C1 segment of cervical spinal cord (tissue), 14 donors: ENCODE data around the gene DNAI1.
"Not testable (repeated sequence)": the region's sequence is repeated elsewhere in the genome, so short reads cannot be mapped to it uniquely, and the experiment has no call there.

Source experiments
- DNase-seq, 14 donors: peaks; one replicate each; lab custom pipeline; 2025; lab: John Stamatoyannopoulos, UW

Gene DNAI1

GRCh38 chr9:34458013-34458958 is at the start of gene DNAI1, which contains the start of gene FAM219A:
Gene DNAI1 (plus strand): TSS chr9:34458805. CDS start chr9:34459006, 201 bp downstream.
Gene FAM219A (minus strand): TSS chr9:34458570. CDS start chr9:34458263, 307 bp downstream.
- peak; percentile 75 to 99 (median 98) for DNase-seq

- no peak for DNase-seq
These were observed 49.5 kb upstream of the DNAI1 start for GRCh38 chr9:34409154-34409553.

GRCh38 chr9:34412336-34412735 is 46.3 kb upstream of the DNAI1 start:
- DNase-seq = no peak

- peak in 6 of 14 donors; percentile 9 to 21 (median 11) for DNase-seq
These were observed 45.3 kb upstream of the DNAI1 start for GRCh38 chr9:34413231-34413852.

- DNase-seq = peak in 1 of 14 donors; percentile 52
These were observed 40.9 kb upstream of the DNAI1 start for GRCh38 chr9:34417734-34418133.

GRCh38 chr9:34419716-34420504 is 38.7 kb upstream of the DNAI1 start:
- no peak for DNase-seq

- no peak for DNase-seq
These were observed 32.1 kb upstream of the DNAI1 start for GRCh38 chr9:34426347-34427074.

GRCh38 chr9:34428325-34428958 is 30.2 kb upstream of the DNAI1 start:
- DNase-seq = no peak

- peak in 10 of 14 donors; percentile 5 to 96 (median 20) for DNase-seq
These were observed 27.7 kb upstream of the DNAI1 start for GRCh38 chr9:34430843-34431437.

- DNase-seq = peak in 1 of 14 donors; percentile 31
These were observed 26.9 kb upstream of the DNAI1 start for GRCh38 chr9:34431667-34432066.

GRCh38 chr9:34437006-34437925 is 21.3 kb upstream of the DNAI1 start:
- peak in 2 of 14 donors; percentile 9 to 54 for DNase-seq

- not testable (repeated sequence) for DNase-seq
These were observed 20.7 kb upstream of the DNAI1 start for GRCh38 chr9:34437926-34438307.

GRCh38 chr9:34438465-34438864 is 20.1 kb upstream of the DNAI1 start:
- not testable (repeated sequence) for DNase-seq

- DNase-seq = no peak
These were observed 18.6 kb upstream of the DNAI1 start for GRCh38 chr9:34440017-34440416.

- DNase-seq = no peak
These were observed 15.8 kb upstream of the DNAI1 start for GRCh38 chr9:34442770-34443169.

- DNase-seq = no peak
These were observed 15.1 kb upstream of the DNAI1 start for GRCh38 chr9:34443533-34443932.

GRCh38 chr9:34443976-34444375 is 14.6 kb upstream of the DNAI1 start:
- DNase-seq = no peak

- no peak for DNase-seq
These were observed 12.1 kb upstream of the DNAI1 start for GRCh38 chr9:34446468-34446891.

- DNase-seq = no peak
These were observed 11.7 kb upstream of the DNAI1 start for GRCh38 chr9:34446951-34447350.
